HCT116 (cell line): ENCODE measurements around the gene TAL1.

Experiments used
- CTCF ChIP-seq, 3 experiments: fragments of 200-600 bp in 1 of 3; sonication (generic) in 1 of 3; IDR thresholded peaks in 2 of 3; conservative IDR thresholded peaks in 1 of 3; 2 replicates each; pipeline ENCODE4 v1.5.1; 2012 to 2017; ENCODE audit warnings: low read depth in 2 of 3, low read length in 2 of 3, antibody characterized with exemption in 1 of 3, borderline replicate concordance in 1 of 3, control low read depth in 1 of 3, mild to moderate bottlenecking in 1 of 3, mixed read lengths in 1 of 3, mixed run types in 1 of 3, moderate library complexity in 1 of 3; ENCODE audit not compliant: insufficient read depth in 1 of 3
- SRF ChIP-seq: IDR thresholded peaks from 2 replicates; pipeline ENCODE4 v1.6.1; 2012; ENCODE audit warnings: low read depth

GRCh38 chr1:47212636-47213229 lies 19.3 kb downstream of the TAL1 start:
- TF ChIP-seq CTCF (IDR thresholded peaks at IDR 0.05 in 2 of 3, conservative IDR thresholded peaks at IDR 0.05 in 1 of 3; ENCODE audit: borderline replicate concordance in 1 of 3, insufficient read depth in 1 of 3, low read depth in 2 of 3, low read length in 2 of 3): no peak
- no peak for TF ChIP-seq SRF
